GM12892 (cell line): ENCODE data around the gene CAV2.

Experiments used
- POLR2A ChIP-seq: IDR thresholded peaks from 2 replicates; pipeline ENCODE4 v1.6.1; 2011; ENCODE audit warnings: low read depth, low read length, control low read depth
- POLR2AphosphoS5 ChIP-seq: IDR thresholded peaks from 2 replicates; pipeline ENCODE4 v1.6.1; 2011; ENCODE audit warnings: low read depth, low read length, control low read depth
- TAF1 ChIP-seq: IDR thresholded peaks from 2 replicates; pipeline ENCODE4 v1.6.1; 2011; ENCODE audit warnings: low read depth, mild to moderate bottlenecking, control low read depth, low read length, borderline replicate concordance

DNA sequence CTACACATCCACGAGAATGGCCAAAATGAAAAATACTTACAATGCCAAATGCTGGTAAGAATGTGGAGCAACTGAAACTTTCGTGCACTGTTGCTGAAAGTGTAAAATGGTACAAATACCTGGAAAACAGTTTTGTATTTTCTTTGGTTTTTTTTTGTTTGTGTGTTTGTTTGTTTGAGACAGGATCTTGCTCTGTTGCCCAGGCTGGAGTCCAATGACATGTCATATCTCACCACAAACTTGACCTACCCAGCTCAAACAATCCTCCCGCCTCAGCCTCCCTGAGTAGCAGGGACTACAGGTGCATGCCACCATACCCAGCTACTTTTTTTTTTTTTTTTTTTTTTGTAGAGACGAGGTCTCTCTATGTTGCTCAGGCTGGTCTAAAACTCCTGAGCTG is 35.6 kb upstream of the CAV2 start:
- TF ChIP-seq POLR2AphosphoS5 (no peak), POLR2A (no peak), TAF1 (no peak)
